Measurements from ENCODE around the gene DSEL.
A peak's percentile ranks its signal among the peaks of the same experiment; 100 is the strongest.

Gene DSEL

DNA sequence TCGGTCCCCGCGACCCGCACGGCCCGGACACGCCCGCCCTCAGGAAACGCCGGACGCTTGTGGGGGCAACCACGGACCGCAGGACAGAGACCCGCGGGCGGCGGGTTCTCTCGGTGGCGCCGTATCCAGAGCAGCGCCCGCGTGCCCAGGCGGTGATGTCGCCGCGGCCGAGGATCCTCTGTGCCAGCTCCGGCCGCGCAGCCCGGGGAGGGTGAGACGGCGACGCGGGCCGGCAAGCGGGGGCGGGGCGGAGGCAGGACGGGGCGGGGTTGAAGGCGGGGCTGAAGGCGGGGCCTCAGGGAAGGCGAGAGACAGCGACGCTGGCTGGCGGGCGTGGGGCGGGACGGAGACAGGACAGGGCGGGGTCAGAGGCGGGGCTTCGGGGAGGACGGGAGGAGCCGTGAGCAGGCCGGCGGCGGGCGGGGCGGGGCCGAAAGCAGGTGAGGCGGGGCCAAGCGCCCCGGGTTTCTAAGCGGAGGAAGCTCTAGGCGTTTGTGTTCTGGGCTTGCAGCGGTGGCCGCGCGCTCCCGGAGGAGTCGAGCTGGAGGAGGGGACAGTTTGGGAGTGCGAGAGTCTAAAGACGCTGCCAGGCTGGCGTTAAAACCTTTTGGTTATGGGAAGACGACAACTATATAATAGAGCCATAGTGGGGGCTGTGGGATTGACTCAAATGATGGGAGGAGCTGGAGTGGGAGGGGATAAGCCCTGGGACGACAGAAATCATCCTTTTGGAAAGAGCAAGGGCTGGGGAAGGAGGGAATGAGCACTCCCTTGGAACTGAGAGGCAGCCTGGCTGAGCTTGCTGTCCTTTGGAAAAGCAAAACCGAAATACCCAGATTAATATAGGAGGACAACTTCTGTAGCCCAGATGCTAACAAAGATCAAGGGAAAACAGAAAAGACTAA lies at the start of gene DSEL:
DSEL (minus strand) TSS at position 182 of the 905 bp plus-strand sequence. CDS start 2,112 bp downstream, outside the sequence.
- ATAC-seq, result peak; percentile 97
- no peaks in the 10 kb centered on the region for H3K9me3 Mint-ChIP-seq

DNA sequence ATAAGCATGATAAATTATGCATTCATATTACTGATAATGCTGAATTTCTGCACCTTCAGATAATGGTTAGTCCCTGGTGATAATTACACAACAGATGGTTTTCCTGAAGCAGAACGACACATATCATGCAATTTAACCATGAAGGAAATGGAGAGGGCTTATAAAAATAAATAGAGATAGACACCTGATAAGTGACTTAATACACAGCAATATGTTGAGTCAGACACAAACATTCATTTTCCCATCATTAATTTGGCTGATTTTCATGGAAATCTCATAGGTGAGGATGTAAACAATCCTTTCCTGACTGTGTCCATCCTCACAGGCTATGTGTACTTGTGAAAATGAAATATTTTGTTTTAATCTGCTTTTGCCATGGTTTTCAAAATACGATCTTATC lies 36.9 kb upstream of the DSEL start:
- H3K9me3 Mint-ChIP-seq, result no peaks in the 10 kb centered on the region
- no peak overlapping the region for H3K4me3 Mint-ChIP-seq
- ATAC-seq (no peak), DNase-seq (no peak)
- H3K27me3 Mint-ChIP-seq, result no peaks in the 10 kb centered on the region
- no peaks in the 10 kb centered on the region for H3K36me3 Mint-ChIP-seq (ENCODE audit: low read depth)
- no peak overlapping the region for H3K27ac Mint-ChIP-seq
- no peaks in the 10 kb centered on the region for H3K4me1 Mint-ChIP-seq

More for the DNA sequence above, at the start of gene DSEL:
- H3K27ac Mint-ChIP-seq, result no peak within 1 kb of the TSS
- DNase-seq, result peak; percentile 99
- H3K4me3 Mint-ChIP-seq, result peak within 1 kb of the TSS; percentile 93
- H3K27me3 Mint-ChIP-seq, result peaks cover 18% of the 10 kb centered on the region
- peaks cover 18% of the 10 kb centered on the region for H3K4me1 Mint-ChIP-seq
- H3K36me3 Mint-ChIP-seq (ENCODE audit: low read depth), result no peaks in the 10 kb centered on the region

DNA sequence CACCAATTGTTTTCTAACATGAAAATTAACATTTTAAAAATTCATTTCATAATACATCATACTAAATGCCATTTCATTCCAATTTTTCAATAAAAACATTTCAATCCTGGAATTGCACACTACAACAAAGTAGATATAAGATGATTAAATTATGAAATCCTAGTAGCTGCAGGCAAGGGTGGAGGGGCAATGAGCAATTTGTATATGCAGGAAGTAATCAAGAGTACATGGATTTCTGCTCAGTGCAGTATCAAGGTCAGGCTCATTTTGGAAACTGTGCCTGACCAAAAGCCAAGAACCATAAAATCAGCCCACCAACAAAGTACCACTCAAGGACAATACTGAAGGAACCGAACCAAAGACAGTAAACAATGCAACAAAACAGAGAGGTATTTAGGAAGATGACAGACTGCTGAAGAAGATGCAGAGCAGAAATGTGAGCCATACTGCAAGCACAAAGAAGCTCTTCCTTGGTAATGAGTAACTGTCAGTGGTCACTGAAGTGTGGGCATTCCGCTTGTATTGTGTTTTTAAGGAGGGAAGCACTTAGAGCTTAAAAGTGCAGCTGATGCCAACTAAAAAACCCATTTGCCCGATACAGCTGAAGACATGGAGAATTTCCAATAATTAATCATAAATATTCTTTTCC lies 34.5 kb upstream of the DSEL start:
- no peaks in the 10 kb centered on the region for H3K36me3 Mint-ChIP-seq (ENCODE audit: low read depth)
- DNase-seq, result no peak
- no peaks in the 10 kb centered on the region for H3K9me3 Mint-ChIP-seq
- no peaks in the 10 kb centered on the region for H3K4me1 Mint-ChIP-seq
- no peak for ATAC-seq
- no peak overlapping the region for H3K27ac Mint-ChIP-seq
- H3K4me3 Mint-ChIP-seq, result no peak overlapping the region
- H3K27me3 Mint-ChIP-seq, result no peaks in the 10 kb centered on the region

GRCh38 chr18:67549946-67550345 lies 33.4 kb upstream of the DSEL start:
- DNase-seq, result no peak
- no peak for ATAC-seq
- no peak overlapping the region for H3K27ac Mint-ChIP-seq

GRCh38 chr18:67545681-67546080 lies 29.2 kb upstream of the DSEL start:
- ATAC-seq (no peak), DNase-seq (no peak)
- no peak overlapping the region for H3K27ac Mint-ChIP-seq
- no peaks in the 10 kb centered on the region for H3K36me3 Mint-ChIP-seq (ENCODE audit: low read depth)
- no peaks in the 10 kb centered on the region for H3K9me3 Mint-ChIP-seq
- peaks cover 2% of the 10 kb centered on the region for H3K27me3 Mint-ChIP-seq
- H3K4me3 Mint-ChIP-seq, result no peak overlapping the region
- peaks cover 2% of the 10 kb centered on the region for H3K4me1 Mint-ChIP-seq

More at GRCh38 chr18:67549946-67550345, 33.4 kb upstream of the DSEL start:
- Mint-ChIP-seq H3K9me3 (no peaks in the 10 kb centered on the region), H3K36me3 (ENCODE audit: low read depth) (no peaks in the 10 kb centered on the region), H3K27me3 (no peaks in the 10 kb centered on the region), H3K4me1 (no peaks in the 10 kb centered on the region), H3K4me3 (no peak overlapping the region)

GRCh38 chr18:67540559-67540958 lies 24.0 kb upstream of the DSEL start:
- DNase-seq (no peak), ATAC-seq (no peak)
- Mint-ChIP-seq H3K9me3 (no peaks in the 10 kb centered on the region), H3K4me3 (no peak overlapping the region), H3K27ac (no peak overlapping the region), H3K4me1 (peaks cover 2% of the 10 kb centered on the region), H3K36me3 (ENCODE audit: low read depth) (no peaks in the 10 kb centered on the region), H3K27me3 (peaks cover 2% of the 10 kb centered on the region)

DNA sequence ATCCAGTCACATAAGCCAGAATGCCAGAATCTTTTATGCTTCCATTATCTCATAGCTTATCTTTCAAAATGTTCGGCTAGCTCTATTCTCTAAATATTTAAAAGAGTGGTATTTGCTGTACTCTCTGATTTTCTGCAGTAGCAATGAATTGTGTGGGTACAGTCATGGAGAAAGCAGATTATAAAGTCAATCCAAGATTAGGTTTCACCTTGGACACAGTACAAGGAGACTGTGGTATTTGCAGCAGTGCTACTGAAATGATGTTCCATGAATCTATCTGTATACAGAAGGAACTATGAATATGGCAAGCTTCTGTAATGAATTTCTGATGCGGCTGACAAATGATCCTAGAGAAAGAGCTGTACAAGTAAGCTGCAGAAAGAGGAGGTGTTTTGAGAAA lies 15.4 kb upstream of the DSEL start:
- ATAC-seq (no peak), DNase-seq (no peak)
- H3K4me1 Mint-ChIP-seq, result no peaks in the 10 kb centered on the region
- H3K27me3 Mint-ChIP-seq, result peaks cover 2% of the 10 kb centered on the region
- H3K27ac Mint-ChIP-seq, result no peak overlapping the region
- no peaks in the 10 kb centered on the region for H3K36me3 Mint-ChIP-seq (ENCODE audit: low read depth)
- H3K4me3 Mint-ChIP-seq, result no peak overlapping the region
- H3K9me3 Mint-ChIP-seq, result no peaks in the 10 kb centered on the region

- H3K36me3 Mint-ChIP-seq (ENCODE audit: low read depth), result no peaks in the 10 kb centered on the region
- DNase-seq (no peak), ATAC-seq (no peak)
- H3K27me3 Mint-ChIP-seq, result peaks cover 16% of the 10 kb centered on the region
- no peak overlapping the region for H3K27ac Mint-ChIP-seq
- H3K4me1 Mint-ChIP-seq, result no peaks in the 10 kb centered on the region
- no peak overlapping the region for H3K4me3 Mint-ChIP-seq
- no peaks in the 10 kb centered on the region for H3K9me3 Mint-ChIP-seq
Measured at GRCh38 chr18:67525328-67526099, 9.0 kb upstream of the DSEL start.

DNA sequence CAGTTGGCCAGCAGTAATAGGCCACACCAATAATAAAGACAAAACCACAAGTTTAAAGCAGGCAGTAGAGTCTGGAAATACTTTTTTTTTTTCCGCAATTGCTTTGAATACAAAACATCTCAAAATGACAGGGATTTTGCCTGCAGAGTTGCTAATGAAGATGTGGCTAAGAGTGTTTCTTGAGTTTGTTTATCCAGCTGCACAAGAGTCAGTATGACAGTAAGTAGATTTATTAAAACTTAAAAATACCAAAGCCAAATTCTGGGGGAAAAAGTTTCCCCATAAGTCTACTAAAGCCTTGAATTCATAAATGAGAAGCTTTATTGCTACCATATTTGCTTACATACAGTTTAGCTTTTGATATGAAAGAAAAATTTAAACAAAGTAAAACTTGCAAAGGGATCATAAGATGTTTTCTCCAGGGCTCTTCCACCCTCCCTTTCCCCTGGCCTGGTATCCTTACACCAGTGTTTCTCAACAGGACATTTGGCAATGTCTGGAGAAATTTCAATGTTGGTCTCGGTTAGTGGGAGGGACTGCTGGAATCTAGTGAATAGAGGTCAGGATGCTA lies 3.9 kb upstream of the DSEL start:
- Mint-ChIP-seq H3K4me3 (no peak overlapping the region), H3K27ac (no peak overlapping the region), H3K36me3 (ENCODE audit: low read depth) (no peaks in the 10 kb centered on the region), H3K9me3 (no peaks in the 10 kb centered on the region), H3K4me1 (peaks cover 15% of the 10 kb centered on the region), H3K27me3 (peaks cover 29% of the 10 kb centered on the region)
- ATAC-seq (no peak), DNase-seq (no peak)

DNA sequence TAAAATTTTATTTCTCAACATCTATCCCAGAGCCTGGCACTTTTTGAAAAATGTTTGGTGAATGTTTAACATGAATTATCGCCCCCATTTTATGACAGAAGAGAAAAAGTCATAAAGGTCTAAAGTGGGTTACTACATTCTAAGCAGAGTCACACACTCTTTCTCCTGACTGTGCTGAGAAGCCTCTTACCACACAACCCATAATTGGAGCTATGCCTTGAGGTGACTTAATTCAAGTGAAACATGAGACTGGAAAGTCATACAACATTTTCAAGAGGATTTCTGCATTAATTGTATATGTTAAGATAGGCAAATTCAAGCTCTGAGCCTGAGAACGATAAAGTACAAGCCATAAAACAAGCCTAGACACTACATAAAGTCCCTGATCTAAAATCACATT lies 3.1 kb upstream of the DSEL start:
- ATAC-seq (no peak), DNase-seq (no peak)
- Mint-ChIP-seq H3K36me3 (ENCODE audit: low read depth) (no peaks in the 10 kb centered on the region), H3K9me3 (no peaks in the 10 kb centered on the region), H3K4me1 (peaks cover 18% of the 10 kb centered on the region), H3K4me3 (no peak overlapping the region), H3K27ac (no peak overlapping the region), H3K27me3 (peaks cover 32% of the 10 kb centered on the region)

GRCh38 chr18:67518566-67518965 lies 2.0 kb upstream of the DSEL start:
- Mint-ChIP-seq H3K4me1 (peaks cover 18% of the 10 kb centered on the region), H3K27ac (no peak overlapping the region), H3K36me3 (ENCODE audit: low read depth) (no peaks in the 10 kb centered on the region), H3K4me3 (no peak overlapping the region), H3K27me3 (peaks cover 30% of the 10 kb centered on the region), H3K9me3 (no peaks in the 10 kb centered on the region)
- ATAC-seq (no peak), DNase-seq (no peak)

DNA sequence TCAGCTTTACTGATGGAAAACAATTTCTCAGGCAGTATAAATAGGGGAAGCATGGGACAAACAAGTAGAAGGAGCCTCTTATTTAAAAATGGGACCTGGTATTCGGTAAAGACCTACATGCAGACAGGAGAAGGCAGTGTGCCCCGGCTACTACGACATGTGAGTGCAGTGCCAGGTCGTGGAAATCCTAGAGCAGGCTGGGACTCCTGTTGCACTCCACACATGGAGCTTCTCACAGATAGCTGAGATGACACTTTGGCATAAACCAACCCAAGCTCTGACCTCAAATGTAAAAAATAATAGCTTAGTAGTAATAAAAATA lies 885 bp upstream of the DSEL start:
- Mint-ChIP-seq H3K9me3 (no peaks in the 10 kb centered on the region), H3K27ac (no peak overlapping the region), H3K4me3 (peak overlapping the region; percentile 93), H3K27me3 (peaks cover 19% of the 10 kb centered on the region), H3K36me3 (ENCODE audit: low read depth) (no peaks in the 10 kb centered on the region), H3K4me1 (peaks cover 18% of the 10 kb centered on the region)
- DNase-seq, result no peak
- no peak for ATAC-seq

- H3K4me1 Mint-ChIP-seq, result peaks cover 18% of the 10 kb centered on the region
- peaks cover 16% of the 10 kb centered on the region for H3K27me3 Mint-ChIP-seq
- H3K9me3 Mint-ChIP-seq, result no peaks in the 10 kb centered on the region
- peak overlapping the region; percentile 93 for H3K4me3 Mint-ChIP-seq
- ATAC-seq (peak; percentile 25), DNase-seq (peak; percentile 76)
- no peak overlapping the region for H3K27ac Mint-ChIP-seq
- H3K36me3 Mint-ChIP-seq (ENCODE audit: low read depth), result no peaks in the 10 kb centered on the region
Measured at GRCh38 chr18:67515942-67516538, 480 bp downstream of the DSEL start.

DNA sequence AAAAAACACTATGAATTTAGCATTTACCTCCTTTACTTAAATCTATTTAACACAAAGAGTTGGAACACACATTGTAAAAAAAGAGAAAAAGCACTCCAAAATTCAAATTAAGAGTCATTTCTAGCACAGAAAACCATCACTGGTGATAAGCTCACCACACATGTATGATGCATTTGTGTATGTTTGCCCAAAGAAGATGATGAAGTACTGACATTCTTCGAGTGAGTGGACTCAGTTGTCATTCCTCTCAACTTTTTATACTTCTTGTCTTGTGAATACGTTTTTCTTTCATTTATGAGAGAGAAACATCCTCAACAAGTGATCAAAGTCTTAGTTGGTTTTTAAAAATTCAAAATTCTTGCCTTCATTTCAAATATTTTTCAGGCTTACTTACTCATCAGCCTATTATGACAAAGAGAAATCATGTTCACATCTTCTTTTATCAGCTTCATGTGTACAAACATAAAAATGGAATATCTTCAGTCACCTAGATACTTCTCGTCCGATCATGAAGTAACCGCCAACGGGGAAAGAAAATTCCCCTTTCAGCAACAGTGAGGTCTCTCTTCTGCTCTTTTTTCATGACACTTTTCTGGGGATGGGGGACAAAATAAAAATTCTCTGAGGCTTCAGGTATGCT lies 1.5 kb downstream of the DSEL start:
- no peak for DNase-seq
- peak overlapping the region; percentile 93 for H3K4me3 Mint-ChIP-seq
- no peaks in the 10 kb centered on the region for H3K9me3 Mint-ChIP-seq
- H3K27me3 Mint-ChIP-seq, result peaks cover 16% of the 10 kb centered on the region
- no peak for ATAC-seq
- H3K27ac Mint-ChIP-seq, result peak overlapping the region; percentile 9
- peaks cover 18% of the 10 kb centered on the region for H3K4me1 Mint-ChIP-seq
- no peaks in the 10 kb centered on the region for H3K36me3 Mint-ChIP-seq (ENCODE audit: low read depth)
